Thyroid gland (tissue), 4 donors: ENCODE results near the gene EPN1.

ENCODE experiments used
- POLR2A ChIP-seq, 2 donors: fragments of 450-650 bp; IDR thresholded peaks; one replicate each; pipeline ENCODE4 v1.6.1; 2017; ENCODE audit warnings: antibody characterized with exemption in 2 of 2, mild to moderate bottlenecking in 2 of 2, moderate library complexity in 1 of 2
- TF ChIP-seq, protein P1 (sequence below), 6 experiments: fragments of 200-600 bp in 3 of 6; fragments of 450-650 bp in 3 of 6; sonication (generic) in 3 of 6; IDR thresholded peaks; one replicate each; pipeline ENCODE4 v1.5.1; 2016 to 2019; ENCODE audit warnings: antibody characterized with exemption in 6 of 6, mild to moderate bottlenecking in 2 of 6, inconsistent platforms in 1 of 6, moderate library complexity in 1 of 6

DNA sequence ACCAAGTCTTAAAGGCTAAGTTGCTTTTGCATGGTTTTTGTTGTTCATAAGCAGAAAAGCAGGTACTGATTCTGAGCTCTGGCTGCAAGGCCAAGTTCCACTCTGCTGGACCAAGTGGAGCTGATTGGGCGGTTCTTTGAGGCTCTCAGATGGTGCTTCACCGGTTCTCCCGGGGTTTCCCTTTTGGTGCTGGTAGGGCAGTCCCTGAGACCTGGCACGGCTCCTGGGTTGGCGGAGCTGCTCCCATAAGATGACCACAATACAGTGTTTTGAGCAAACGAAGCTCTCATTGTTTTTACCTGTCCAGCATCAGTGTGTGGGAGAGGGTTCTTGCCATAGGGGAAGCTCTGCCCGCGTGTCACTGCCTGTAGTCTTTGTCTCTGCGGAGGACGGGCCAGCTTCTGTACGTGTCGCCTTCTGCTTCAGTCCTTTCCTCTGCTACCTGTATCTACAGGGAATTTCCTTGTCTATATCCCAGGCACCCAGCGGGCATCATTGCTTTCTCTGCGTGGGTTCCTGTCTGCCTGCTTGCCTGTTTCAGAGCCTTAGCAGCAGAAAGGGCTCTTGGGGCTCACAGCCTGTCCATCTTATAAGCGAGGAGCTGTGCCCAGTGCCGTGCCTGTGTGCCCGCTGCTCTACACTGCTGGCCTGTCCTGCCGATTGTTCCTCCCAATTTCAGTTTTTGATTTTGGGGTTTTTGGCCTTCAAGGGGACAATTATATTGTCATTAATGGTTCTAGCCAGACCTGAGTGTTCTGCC, 17.9 kb upstream of the EPN1 start:
- TF ChIP-seq, protein P1, sequence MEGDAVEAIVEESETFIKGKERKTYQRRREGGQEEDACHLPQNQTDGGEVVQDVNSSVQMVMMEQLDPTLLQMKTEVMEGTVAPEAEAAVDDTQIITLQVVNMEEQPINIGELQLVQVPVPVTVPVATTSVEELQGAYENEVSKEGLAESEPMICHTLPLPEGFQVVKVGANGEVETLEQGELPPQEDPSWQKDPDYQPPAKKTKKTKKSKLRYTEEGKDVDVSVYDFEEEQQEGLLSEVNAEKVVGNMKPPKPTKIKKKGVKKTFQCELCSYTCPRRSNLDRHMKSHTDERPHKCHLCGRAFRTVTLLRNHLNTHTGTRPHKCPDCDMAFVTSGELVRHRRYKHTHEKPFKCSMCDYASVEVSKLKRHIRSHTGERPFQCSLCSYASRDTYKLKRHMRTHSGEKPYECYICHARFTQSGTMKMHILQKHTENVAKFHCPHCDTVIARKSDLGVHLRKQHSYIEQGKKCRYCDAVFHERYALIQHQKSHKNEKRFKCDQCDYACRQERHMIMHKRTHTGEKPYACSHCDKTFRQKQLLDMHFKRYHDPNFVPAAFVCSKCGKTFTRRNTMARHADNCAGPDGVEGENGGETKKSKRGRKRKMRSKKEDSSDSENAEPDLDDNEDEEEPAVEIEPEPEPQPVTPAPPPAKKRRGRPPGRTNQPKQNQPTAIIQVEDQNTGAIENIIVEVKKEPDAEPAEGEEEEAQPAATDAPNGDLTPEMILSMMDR (IDR thresholded peaks at IDR 0.05): no peak
- no peak for TF ChIP-seq POLR2A (IDR thresholded peaks at IDR 0.05)
